Islet precursor cell (in vitro differentiated cells): ENCODE data around the gene AGMAT.

Experiments
- DNase-seq: peaks from one replicate; pipeline ENCODE4 v3.0.0-alpha.2; 2018

Gene AGMAT

GRCh38 chr1:15584489-15585363 is at the start of gene AGMAT:
Gene AGMAT, minus strand, starts transcription at chr1:15585051. Its CDS starts 84 bp downstream, at chr1:15584967.
- peak; percentile 81 for DNase-seq

- no peak for DNase-seq
Observed at GRCh38 chr1:15633756-15634420, 49.0 kb upstream of the AGMAT start.

DNA sequence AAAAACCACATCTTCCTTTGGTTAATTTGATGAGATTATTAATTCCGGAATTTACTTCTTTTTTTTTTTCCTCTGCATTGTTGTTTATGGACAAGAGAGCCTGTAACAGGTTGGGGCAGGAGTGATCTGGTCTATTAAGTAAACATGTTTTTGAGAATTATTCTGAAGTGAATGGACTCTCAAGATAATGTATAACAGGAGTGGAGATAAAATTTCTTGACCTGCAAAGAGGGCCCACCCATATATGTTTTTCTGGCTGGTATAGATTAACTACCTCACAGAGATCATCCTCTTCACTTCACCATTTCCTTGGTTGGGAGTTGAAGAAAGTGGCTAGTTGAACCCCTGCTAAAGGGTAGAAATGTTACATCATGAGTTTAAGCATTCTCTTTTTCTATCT is 43.2 kb upstream of the AGMAT start:
- no peak for DNase-seq

DNA sequence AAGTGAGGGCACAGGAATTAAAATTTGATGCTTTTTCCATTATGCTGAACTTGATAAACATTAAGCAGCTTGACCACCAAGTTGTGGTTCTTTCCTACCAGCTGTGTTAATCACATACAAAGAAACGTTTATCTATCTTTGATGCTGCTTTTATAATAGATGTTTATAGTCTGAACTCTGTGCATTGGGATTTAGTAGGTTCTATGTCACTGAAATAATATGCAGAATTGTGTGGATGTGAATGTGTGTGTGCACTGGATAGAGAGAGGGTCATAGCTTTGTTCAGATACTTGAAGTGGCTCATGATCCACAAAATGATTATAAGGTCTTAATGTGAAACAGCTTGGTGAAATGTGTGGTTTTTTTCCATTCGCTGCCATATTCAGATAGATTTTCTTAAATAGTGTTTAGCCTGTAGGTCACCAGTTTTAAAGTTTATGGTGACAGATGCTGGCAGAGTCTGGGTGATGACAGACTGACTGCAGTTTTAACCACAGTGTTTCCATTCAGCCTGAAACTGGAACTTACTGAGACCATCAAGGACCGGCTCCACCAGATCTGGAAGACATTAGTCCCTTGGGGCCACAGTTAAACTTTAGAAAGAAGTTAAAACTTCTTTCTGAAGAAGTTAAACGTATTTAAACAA is 42.6 kb upstream of the AGMAT start:
- no peak for DNase-seq

DNA sequence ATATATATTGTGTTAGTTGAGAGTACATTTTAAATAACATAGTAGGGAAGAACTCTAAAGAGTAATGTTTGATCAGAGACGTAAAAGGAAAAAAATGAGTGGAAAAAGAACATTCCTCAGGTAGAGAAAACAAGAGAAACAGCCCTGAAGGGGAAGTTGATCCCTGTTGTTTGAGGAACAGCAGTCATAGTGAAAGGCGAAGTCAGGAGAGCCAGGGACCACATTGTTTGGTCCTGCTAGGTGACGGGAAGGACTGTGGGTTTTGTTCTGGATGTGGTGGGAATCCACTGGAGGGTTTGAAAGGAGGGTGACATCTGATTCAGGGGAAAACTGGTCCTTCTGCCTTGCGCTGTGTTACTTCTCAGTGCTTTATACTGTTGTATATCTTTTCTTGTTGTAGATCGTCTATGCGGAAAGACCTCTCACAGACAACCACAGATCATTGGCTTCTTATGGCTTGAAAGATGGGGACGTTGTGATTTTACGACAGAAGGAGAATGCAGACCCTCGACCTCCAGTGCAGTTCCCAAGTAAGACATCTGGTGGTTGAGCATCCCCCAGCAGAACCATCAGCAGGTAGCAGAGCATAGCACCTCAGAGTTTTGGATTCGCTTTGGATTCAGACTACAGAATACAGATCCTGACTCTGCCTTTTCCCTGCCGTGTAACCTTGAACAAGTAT is 41.6 kb upstream of the AGMAT start:
- no peak for DNase-seq

DNA sequence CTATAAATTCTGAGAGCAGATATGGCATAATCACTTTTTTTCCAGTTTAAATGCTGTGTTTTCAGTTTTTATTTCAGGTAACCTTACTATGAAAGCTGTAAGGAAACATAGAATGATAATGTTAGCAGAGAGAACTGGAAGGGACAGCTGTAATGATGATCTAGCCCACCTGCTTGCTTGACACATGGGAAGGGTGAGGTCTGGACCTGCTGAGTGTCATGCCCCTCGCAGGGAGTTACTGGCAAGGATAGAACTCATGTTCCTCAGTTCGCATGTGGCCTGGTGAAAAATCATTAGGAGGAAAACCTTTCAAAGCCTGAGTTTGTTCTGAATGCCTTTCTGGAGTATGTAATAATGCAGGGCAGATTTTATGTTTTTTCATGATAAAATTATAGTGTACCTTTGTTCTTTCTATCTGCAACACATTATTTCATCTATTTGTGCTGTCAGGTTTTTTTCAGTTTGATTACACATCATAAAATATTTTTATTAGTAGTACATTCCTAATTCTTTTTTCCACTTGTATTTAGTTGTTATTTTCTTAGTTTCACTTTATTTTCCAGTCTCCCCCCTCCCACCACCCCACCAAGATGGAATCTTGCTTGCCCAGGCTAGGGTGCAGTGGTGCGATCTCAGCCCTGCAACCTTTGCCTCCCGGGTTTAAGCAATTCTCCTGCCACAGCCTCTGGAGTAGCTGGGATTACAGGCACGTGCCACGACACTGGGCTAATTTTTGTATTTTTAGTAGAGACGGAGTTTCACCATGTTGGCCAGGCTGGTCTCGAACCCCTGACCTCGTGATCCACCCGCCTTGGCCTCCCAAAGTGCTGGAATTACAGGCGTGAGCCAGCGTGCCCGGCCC is 40.4 kb upstream of the AGMAT start:
- DNase-seq: no peak

DNA sequence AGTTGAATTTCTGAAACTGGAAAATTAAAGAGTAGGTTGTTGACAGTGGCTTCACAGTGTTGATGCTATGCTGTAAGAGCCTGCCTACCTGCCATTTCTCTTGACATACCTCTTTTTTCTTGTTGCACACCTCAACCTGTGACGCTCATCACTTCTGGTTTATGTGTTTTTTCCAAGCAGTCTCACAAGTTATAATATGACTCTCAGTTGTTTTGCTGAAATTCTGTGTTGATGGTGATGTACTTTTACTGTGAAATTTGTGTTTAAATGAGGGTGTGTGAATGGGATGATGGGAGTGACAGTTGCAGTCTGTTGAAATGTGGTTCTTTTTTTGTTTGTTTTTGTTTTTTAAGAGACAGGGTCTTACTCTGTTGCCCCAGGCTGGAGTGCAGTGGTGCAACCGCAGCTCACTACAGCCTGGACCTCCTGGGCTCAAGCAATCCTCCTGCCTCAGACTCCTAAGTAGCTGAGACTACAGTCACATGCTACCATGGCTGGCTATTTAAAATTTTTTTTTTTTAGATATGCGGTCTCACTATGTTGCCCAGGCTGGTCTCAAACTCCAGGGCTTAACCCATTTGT is 39.4 kb upstream of the AGMAT start:
- no peak for DNase-seq

DNA sequence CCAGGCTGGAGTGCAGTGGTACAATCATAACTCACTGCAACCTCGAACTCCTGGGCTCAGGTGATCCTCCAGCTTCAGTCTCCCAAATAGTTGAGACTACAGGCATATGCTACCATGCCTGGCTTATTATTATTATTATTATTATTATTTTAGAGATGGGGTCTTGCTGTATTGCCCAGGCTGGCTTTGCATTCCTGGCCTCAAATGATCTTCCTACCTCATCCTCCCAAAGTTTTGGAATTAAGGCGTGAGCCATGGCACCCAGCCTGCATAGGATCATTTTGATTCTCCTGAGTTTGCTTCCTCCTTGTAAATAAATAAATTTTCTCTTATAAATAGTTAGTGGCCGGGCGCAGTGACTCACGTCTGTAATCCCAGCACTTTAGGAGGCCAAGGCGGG is 38.6 kb upstream of the AGMAT start:
- DNase-seq: no peak

DNA sequence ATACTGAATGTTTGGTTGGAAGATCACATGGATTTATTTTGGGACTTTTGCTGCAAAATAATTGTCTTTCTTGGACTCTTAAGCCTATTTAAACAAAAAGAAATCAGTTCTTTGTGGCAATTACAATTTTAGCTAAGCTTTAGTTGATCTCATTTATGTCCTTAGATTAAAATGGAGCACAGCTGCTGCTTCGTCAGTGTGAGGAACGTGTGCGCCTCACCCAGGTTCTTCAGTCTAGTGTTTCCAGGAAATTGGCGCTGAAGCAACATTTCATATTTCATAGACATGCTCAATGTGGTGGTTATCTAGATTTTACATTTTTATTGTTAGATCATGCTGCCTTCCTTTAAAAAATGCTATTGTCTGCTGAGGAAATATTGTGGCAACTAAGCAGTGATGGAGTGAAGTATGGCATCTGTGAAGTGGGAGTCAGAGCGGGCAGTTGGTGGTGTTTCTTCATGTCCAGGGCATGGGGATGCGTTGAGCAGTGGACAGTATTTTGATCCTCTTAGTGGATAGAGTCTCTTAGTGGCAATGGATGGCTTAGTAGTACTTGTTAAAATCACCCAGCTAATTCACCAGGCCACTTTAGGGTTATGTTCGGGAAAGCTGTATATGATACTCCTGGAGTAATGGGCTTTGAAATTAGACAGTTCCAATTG is 38.0 kb upstream of the AGMAT start:
- DNase-seq: no peak

DNA sequence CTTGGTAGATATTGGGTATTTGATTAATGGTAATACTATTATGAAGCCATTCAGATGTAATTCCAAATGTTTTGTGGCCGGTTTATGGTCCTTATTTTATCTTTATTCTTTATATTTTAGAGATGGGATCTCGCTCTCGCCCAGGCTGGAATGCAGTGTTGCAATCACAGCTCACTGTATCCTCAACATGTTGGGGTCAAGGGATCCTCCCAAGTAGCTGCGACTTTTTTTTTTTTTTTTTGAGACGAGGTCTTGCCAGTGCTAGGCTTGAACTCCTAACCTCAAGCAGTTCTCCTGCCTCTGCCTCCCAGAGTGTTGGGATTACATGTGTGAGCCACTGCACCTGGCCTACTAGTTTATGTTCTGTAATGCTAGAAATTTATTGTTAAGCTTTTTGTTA is 37.1 kb upstream of the AGMAT start:
- DNase-seq: no peak

GRCh38 chr1:15620902-15621682 is 36.2 kb upstream of the AGMAT start:
- DNase-seq: no peak

GRCh38 chr1:15620155-15620545 is 35.3 kb upstream of the AGMAT start:
- DNase-seq: peak; percentile 55

GRCh38 chr1:15618655-15619525 is 34.0 kb upstream of the AGMAT start:
- DNase-seq: no peak

- no peak for DNase-seq
Observed at GRCh38 chr1:15618077-15618654, 33.3 kb upstream of the AGMAT start.

- peak; percentile 99 for DNase-seq
Observed at GRCh38 chr1:15617173-15618076, 32.6 kb upstream of the AGMAT start, which contains the start of gene DDI2. Gene DDI2, plus strand, starts transcription at chr1:15617458. Its CDS starts 213 bp downstream, at chr1:15617671.

DNA sequence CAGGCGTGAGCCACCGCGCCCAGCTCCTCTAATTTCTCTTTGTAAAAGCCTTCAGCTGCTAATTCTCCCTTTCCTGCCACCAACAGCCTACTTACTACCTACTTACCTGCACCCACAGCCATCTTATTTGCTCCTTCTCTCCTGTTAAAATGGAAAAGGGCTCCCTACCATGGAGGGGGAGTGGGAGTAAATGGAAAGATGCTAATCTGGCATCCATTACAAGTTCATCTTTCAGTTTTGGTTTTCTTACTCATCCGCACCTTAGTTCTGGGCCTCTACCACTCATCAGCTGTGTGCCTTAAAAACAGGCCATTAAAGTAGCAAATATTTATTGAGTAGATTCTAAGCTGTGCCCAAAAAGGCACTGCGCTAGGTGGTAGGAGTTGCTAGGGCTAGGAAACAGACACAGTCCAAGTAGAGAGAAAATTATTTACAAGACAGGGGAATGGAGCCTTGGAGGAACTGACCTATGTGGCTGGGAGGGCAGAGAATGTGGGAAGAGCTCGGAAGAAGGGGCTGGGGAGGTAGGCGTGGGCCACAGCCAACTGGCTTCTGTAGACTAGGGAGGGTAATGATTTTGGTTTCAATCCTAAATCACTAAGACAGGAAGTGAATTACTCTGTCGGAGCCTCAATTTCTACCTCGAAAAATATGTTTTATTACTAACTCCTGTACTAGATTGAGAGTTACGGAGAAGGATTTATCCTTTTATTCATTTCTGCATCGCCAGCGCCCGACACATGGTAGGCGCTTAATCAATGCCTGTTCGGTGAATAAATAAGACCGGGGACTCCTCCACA is 31.7 kb upstream of the AGMAT start:
- DNase-seq: peak; percentile 79

- no peak for DNase-seq
Observed at GRCh38 chr1:15610167-15610566, 25.3 kb upstream of the AGMAT start.
